ES-I3 (cell line): ENCODE results near the gene DUS2.
"Not testable (repeated sequence)": the region's sequence is repeated elsewhere in the genome, so short reads cannot be mapped to it uniquely, and the experiment has no call there.

Experiments used
- H3K36me3 ChIP-seq: 2 replicates; pipeline ENCODE4 v1.6.1; 2013; ENCODE audit warnings: mild to moderate bottlenecking, low read length, control low read depth, moderate library complexity; ENCODE audit not compliant: insufficient read depth
- H3K4me1 ChIP-seq: 2 replicates; pipeline ENCODE4 v1.6.1; 2013; ENCODE audit warnings: mild to moderate bottlenecking, control low read depth, low read length; ENCODE audit not compliant: insufficient read depth
- H3K9ac ChIP-seq: 2 replicates; pipeline ENCODE4 v1.6.1; 2013; ENCODE audit warnings: low read depth, mild to moderate bottlenecking, low read length, moderate library complexity
- H3K9me3 ChIP-seq: 2 replicates; pipeline ENCODE4 v1.6.1; 2013; ENCODE audit warnings: mild to moderate bottlenecking, low read length, moderate library complexity; ENCODE audit not compliant: control insufficient read depth, insufficient read depth

DUS2 gene

DNA sequence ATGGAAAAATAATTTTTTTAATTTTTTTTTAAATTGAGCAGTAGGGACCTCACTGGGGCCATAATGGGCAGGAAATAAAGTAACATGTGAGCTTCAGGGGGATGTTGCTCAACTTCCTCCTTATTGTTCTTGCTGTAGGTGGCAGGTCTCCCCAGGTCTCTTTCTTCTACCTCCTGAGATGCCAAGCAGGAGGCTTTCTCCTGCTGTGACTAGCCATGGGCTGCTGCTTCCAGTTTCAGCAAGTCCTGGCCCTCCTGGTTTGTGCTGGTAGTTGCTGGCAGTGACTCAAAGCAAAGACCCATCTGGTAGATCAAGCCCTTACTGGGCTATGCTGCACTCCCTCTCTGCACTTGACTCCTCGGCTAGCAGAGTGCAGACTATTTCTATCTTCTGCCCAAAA, 9.6 kb upstream of the DUS2 start:
- no peak overlapping the region for H3K9ac ChIP-seq
- H3K4me1 ChIP-seq: peaks cover 5% of the 10 kb centered on the region
- H3K36me3 ChIP-seq: no peaks in the 10 kb centered on the region
- no peaks in the 10 kb centered on the region for H3K9me3 ChIP-seq

GRCh38 chr16:68015681-68016080, 7.4 kb upstream of the DUS2 start, which contains the start of gene DPEP2NB:
DPEP2NB (minus strand) TSS chr16:68015911; CDS start chr16:68015770, 141 bp downstream.
- no peak within 1 kb of the TSS for H3K9ac ChIP-seq
- H3K4me1 ChIP-seq: no peaks in the 10 kb centered on the region
- H3K9me3 ChIP-seq: no peaks in the 10 kb centered on the region
- H3K36me3 ChIP-seq: no peaks in the 10 kb centered on the region

DNA sequence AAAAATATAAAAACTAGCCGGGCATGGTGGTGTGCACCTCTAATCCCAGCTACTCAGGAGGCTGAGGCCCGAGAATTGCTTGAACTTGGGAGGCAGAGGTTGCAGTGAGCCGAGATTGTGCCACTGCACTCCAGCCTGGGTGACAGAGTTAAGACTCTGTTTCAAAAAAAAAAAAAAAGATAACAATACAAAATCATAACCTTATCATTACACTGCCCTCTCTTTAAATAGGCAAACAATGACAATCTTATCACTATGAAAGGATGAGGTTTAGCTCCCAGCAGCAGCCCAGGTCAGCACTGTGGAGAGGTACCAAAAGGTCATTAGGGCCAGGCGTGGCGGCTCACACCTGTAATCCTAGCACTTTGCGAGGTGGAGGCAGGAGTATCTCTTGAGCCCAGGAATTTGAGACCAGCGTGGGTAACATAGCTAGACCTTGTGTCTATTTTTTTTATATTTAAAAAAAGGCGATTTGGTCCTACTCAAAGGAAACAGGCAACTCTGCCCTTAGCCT, 3.9 kb upstream of the DUS2 start:
- H3K9me3 ChIP-seq: no peaks in the 10 kb centered on the region
- no peak overlapping the region for H3K9ac ChIP-seq
- H3K4me1 ChIP-seq: peaks cover 7% of the 10 kb centered on the region
- H3K36me3 ChIP-seq: no peaks in the 10 kb centered on the region; the same call in 1 of the 2 replicates

DNA sequence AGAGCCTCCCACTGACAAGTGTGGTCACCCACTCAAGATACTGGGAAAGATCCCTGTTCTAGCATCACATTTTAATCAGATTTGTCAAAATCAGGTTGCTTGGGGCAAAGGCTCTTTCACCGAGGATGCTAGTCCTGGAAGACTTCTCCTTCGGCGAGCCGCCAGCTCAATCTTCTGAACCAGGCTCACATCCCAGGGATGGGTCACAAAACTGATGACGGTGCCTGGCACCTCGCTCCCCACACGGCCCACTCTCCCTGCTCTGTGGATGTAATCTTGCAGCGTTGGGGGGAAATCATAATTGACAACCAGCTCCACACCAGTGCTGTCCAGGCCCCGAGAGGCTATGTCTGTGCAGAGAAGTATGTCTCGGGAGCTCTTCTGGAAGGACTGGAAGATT, 1.6 kb upstream of the DUS2 start:
- no peak overlapping the region for H3K9ac ChIP-seq
- peaks cover 7% of the 10 kb centered on the region for H3K4me1 ChIP-seq
- H3K36me3 ChIP-seq: no peaks in the 10 kb centered on the region; the same call in 1 of the 2 replicates
- no peaks in the 10 kb centered on the region for H3K9me3 ChIP-seq

- Histone ChIP-seq H3K36me3 (no peaks in the 10 kb centered on the region; the same call in 1 of the 2 replicates), H3K4me1 (peaks cover 7% of the 10 kb centered on the region), H3K9me3 (no peaks in the 10 kb centered on the region), H3K9ac (peak overlapping the region; percentile 99)
These were observed 781 bp upstream of the DUS2 start for GRCh38 chr16:68022278-68022727.

DNA sequence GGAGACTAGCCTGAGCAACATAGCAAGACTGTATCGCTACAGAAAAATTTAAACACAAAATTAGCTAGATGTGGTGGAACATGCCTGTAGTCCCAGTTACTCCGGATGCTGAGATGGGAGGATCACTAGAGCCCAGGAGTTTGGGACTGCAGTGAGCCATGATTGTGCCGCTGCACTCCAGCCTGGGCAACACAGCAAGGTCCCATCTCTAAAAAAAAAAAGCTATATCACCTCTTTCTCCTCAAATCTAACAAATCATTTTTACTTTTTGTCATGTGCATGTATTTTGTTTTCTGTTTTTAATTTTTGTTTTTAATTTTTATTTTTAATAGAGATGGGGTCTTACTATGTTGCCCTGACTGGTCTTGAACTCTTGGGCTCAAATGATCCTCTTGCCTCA, 5.9 kb downstream of the DUS2 start:
- no peak overlapping the region for H3K9ac ChIP-seq
- no peaks in the 10 kb centered on the region for H3K36me3 ChIP-seq
- no peaks in the 10 kb centered on the region for H3K9me3 ChIP-seq
- H3K4me1 ChIP-seq: no peaks in the 10 kb centered on the region

- not testable (repeated sequence) for H3K36me3 ChIP-seq, H3K9ac ChIP-seq, H3K4me1 ChIP-seq
These were observed 7.0 kb downstream of the DUS2 start for GRCh38 chr16:68030108-68030507.

GRCh38 chr16:68031951-68032350, 8.9 kb downstream of the DUS2 start:
- H3K36me3 ChIP-seq: no peaks in the 10 kb centered on the region
- no peaks in the 10 kb centered on the region for H3K9me3 ChIP-seq
- H3K4me1 ChIP-seq: no peaks in the 10 kb centered on the region
- H3K9ac ChIP-seq: no peak overlapping the region

More at GRCh38 chr16:68030108-68030507, 7.0 kb downstream of the DUS2 start:
- not testable (repeated sequence) for H3K9me3 ChIP-seq

DNA sequence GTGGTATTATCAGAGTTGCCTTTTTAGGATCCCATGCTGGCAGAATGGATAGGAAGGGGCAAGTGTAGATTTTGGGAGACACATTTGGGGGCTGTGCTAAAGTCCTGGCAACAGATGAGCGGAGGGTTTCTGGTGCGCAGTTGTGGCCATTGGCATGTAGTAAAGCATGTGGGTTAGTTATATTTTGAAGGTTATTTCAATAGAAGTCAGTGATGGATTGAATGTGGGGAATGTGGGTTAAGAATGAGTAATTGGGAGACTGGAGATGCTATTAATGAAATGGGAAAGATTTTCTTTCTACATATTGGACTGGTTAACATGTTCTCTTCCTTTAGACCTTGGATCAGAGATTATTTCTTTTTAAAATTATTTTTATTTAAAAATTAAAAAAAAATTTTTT, 10.0 kb downstream of the DUS2 start:
- no peaks in the 10 kb centered on the region for H3K4me1 ChIP-seq
- no peaks in the 10 kb centered on the region for H3K36me3 ChIP-seq
- H3K9me3 ChIP-seq: no peaks in the 10 kb centered on the region
- no peak overlapping the region for H3K9ac ChIP-seq

GRCh38 chr16:68035227-68035626, 12.1 kb downstream of the DUS2 start:
- no peak overlapping the region for H3K9ac ChIP-seq
- no peaks in the 10 kb centered on the region for H3K4me1 ChIP-seq
- no peaks in the 10 kb centered on the region for H3K9me3 ChIP-seq
- H3K36me3 ChIP-seq: no peaks in the 10 kb centered on the region; the same call in 1 of the 2 replicates

GRCh38 chr16:68037841-68038597, 14.9 kb downstream of the DUS2 start:
- Histone ChIP-seq H3K9ac (no peak overlapping the region), H3K36me3 (no peaks in the 10 kb centered on the region; the same call in 1 of the 2 replicates), H3K4me1 (no peaks in the 10 kb centered on the region), H3K9me3 (no peaks in the 10 kb centered on the region)

DNA sequence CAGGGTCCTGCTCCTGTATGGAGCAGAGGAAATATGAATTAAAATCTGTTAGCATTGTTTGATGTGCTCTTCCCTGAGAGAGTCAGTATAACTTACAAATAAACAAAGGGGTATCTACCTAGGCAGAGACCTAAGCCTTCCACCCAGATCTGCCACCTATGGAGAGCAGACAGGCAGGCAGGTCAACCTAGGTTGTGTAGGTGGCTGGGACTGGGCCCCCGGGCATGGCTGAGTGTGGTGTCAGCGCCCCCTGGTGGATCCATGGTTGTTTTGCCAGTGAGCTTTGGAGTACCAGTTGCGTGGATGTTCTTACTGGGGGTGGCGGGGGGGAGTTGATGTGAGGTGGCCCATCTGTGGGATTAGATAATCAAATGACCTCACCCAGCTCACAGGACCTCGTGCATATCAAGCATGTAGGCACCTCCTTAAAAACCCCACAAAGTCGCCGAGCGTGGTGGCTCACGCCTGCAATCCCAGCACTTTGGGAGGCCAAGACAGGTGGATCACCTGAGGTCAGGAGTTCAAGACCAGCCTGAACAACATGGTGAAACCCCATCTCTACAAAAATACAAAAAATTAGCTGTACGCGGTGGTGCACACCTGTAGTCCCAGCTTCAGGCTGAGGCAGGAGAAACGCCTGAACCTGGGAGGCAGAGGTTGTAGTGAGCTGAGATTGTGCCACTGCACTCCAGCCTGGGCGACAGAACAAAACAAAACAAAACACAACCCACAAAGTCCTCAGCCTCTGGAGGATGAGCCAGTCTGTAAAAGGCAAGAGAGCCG, 17.6 kb downstream of the DUS2 start:
- no peaks in the 10 kb centered on the region; the same call in 1 of the 2 replicates for H3K36me3 ChIP-seq

DNA sequence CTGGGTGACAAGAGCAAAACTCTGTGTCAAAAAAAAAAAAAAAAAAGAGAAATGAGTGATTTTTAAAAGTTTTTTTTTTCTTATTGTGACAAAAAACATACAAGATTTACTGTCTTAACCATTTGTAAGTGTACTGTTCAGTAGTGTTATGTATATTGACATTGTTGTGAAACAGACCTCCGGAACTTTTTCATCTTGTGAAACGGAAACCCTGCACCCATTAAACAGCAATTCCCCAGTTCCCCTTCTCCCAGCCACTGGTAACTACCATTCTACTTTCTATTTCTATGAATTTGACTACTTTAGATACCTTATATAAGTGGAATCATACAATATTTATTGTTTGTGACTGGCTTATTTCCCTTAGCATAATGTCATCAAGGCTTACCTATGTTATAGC, 18.7 kb downstream of the DUS2 start:
- Histone ChIP-seq H3K4me1 (no peaks in the 10 kb centered on the region), H3K9ac (no peak overlapping the region), H3K9me3 (no peaks in the 10 kb centered on the region), H3K36me3 (no peaks in the 10 kb centered on the region; the same call in 1 of the 2 replicates)

More for the DNA sequence above, 17.6 kb downstream of the DUS2 start:
- H3K9ac ChIP-seq: no peak overlapping the region
- no peaks in the 10 kb centered on the region for H3K4me1 ChIP-seq
- no peaks in the 10 kb centered on the region for H3K9me3 ChIP-seq

- no peaks in the 10 kb centered on the region for H3K4me1 ChIP-seq
- no peaks in the 10 kb centered on the region for H3K9me3 ChIP-seq
- no peak overlapping the region for H3K9ac ChIP-seq
- no peaks in the 10 kb centered on the region; the same call in 1 of the 2 replicates for H3K36me3 ChIP-seq
These were observed 23.0 kb downstream of the DUS2 start for GRCh38 chr16:68046106-68046505.
